GM06990 (cell line): ENCODE data around the gene RABEPK.

Experiments
- DNase-seq: peaks from one replicate; pipeline ENCODE4 v3.0.0-alpha.2; 2011; ENCODE audit not compliant: insufficient read length; ENCODE audit errors: extremely low read depth
- H3K27me3 ChIP-seq: replicated peaks from 2 replicates; pipeline ENCODE4 v1.6.0; 2011; ENCODE audit warnings: low read length; ENCODE audit not compliant: control insufficient read depth, insufficient read depth
- H3K36me3 ChIP-seq: 2 replicates; pipeline ENCODE4 v1.5.1; 2011; ENCODE audit warnings: low read length; ENCODE audit not compliant: control insufficient read depth, insufficient read depth
- H3K4me3 ChIP-seq: replicated peaks from 2 replicates; pipeline ENCODE4 v1.5.1; 2011; ENCODE audit warnings: low read depth, mild to moderate bottlenecking, control low read depth, low read length
- TF ChIP-seq, protein P1 (sequence below): IDR thresholded peaks from 2 replicates; pipeline ENCODE4 v1.5.1; 2011; ENCODE audit warnings: low read length, control low read depth, mild to moderate bottlenecking, inconsistent platforms; ENCODE audit not compliant: insufficient read depth, poor library complexity, severe bottlenecking

The RABEPK gene

DNA sequence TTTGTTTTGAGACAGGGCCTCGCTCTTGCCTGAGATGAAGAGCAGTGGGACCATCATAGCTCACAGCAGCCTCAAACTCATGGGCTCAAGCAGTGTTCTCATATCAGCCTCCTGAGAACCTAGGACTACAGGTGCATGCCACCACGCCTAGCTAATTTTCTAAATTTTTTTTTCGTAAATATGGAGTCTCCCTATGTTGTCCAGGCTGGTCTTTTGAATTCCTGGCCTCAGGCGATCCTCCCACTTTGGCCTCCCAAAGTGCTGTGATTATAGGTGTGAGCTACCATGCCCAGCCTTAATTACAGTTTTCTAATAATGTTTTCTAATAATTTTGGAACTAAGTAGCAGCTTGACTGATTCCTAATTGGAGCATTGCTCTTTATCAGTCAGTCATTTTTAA is 76.4 kb downstream of the RABEPK start:
- no peaks in the 10 kb centered on the region for H3K27me3 ChIP-seq
- TF ChIP-seq, protein P1, sequence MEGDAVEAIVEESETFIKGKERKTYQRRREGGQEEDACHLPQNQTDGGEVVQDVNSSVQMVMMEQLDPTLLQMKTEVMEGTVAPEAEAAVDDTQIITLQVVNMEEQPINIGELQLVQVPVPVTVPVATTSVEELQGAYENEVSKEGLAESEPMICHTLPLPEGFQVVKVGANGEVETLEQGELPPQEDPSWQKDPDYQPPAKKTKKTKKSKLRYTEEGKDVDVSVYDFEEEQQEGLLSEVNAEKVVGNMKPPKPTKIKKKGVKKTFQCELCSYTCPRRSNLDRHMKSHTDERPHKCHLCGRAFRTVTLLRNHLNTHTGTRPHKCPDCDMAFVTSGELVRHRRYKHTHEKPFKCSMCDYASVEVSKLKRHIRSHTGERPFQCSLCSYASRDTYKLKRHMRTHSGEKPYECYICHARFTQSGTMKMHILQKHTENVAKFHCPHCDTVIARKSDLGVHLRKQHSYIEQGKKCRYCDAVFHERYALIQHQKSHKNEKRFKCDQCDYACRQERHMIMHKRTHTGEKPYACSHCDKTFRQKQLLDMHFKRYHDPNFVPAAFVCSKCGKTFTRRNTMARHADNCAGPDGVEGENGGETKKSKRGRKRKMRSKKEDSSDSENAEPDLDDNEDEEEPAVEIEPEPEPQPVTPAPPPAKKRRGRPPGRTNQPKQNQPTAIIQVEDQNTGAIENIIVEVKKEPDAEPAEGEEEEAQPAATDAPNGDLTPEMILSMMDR = no peak
- no peak for DNase-seq
- H3K4me3 ChIP-seq = no peak overlapping the region
- no peaks in the 10 kb centered on the region for H3K36me3 ChIP-seq

DNA sequence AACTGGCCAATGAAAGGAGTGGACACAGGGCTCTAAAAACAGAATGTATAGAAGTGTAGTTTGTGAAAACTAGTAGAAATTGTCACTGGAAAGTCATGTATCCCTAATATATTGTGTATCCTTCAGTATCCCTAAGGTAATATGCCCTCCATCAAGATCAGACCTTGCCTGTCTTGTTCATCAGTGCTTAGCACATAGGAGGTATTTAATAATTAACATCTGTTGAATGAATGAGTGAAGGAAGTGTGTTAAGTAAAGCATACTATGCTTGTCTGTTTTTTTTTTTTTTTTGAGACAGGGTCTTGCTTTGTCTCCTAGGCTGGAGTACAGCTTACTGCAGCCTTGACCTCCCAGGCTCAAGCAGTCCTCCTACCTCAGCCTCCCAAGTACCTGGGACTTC is 77.1 kb downstream of the RABEPK start:
- DNase-seq = no peak
- Histone ChIP-seq H3K27me3 (no peaks in the 10 kb centered on the region), H3K36me3 (no peaks in the 10 kb centered on the region), H3K4me3 (no peak overlapping the region)
- TF ChIP-seq, protein P1 = no peak

DNA sequence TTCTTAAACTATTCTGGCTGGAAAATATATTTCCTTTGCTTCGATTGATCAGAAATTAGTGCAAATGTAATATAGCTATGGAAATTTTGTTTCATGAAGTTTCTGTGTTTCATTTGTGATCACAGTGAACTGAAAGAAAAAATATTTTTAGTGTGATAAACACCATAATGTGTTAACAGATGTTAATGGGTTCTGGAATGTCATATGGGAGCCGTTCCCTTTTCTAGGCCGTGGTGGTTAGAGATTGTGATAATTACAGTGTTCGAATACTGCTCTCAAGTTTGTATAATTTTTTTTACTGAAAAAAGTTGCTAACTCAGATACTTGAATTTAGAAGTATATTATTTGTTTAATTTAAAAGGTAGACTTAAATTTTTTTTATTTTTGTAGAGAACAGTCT is 80.6 kb downstream of the RABEPK start:
- H3K36me3 ChIP-seq = no peaks in the 10 kb centered on the region; the same call in 1 of the 2 replicates
- TF ChIP-seq, protein P1 = no peak
- no peaks in the 10 kb centered on the region for H3K27me3 ChIP-seq
- H3K4me3 ChIP-seq = no peak overlapping the region
- DNase-seq = no peak
